HG03097 (cell line): ENCODE measurements around the gene ANKRD11.
A peak's percentile ranks its signal among the peaks of the same experiment; 100 is the strongest.
"Not testable (repeated sequence)": the region's sequence is repeated elsewhere in the genome, so short reads cannot be mapped to it uniquely, and the experiment has no call there.

Experiments used
- ATAC-seq: cut with Tn5 transposase; IDR thresholded peaks from one replicate; pipeline ENCODE4 v1.9.1; 2021; ENCODE audit not compliant: unreplicated experiment, low FRiP score

ANKRD11 gene

GRCh38 chr16:89389504-89390223 is 100.7 kb downstream of the ANKRD11 start:
- not testable (repeated sequence) for ATAC-seq

- no peak for ATAC-seq
Measured at GRCh38 chr16:89388536-89388935, 101.8 kb downstream of the ANKRD11 start.

- ATAC-seq, result no peak
Measured at GRCh38 chr16:89386306-89387185, 103.8 kb downstream of the ANKRD11 start.

- no peak for ATAC-seq
Measured at GRCh38 chr16:89385712-89386111, 104.6 kb downstream of the ANKRD11 start.

- ATAC-seq, result no peak
Measured at GRCh38 chr16:89384282-89384681, 106.1 kb downstream of the ANKRD11 start.

- ATAC-seq, result no peak
Measured at GRCh38 chr16:89383095-89384003, 107.0 kb downstream of the ANKRD11 start.

GRCh38 chr16:89382555-89382954 is 107.8 kb downstream of the ANKRD11 start:
- not testable (repeated sequence) for ATAC-seq

- no peak for ATAC-seq
Measured at GRCh38 chr16:89381788-89382187, 108.6 kb downstream of the ANKRD11 start.

GRCh38 chr16:89380681-89381080 is 109.7 kb downstream of the ANKRD11 start:
- no peak for ATAC-seq

- no peak for ATAC-seq
Measured at GRCh38 chr16:89378947-89379771, 111.2 kb downstream of the ANKRD11 start.

- ATAC-seq, result no peak
Measured at GRCh38 chr16:89377453-89377848, 112.9 kb downstream of the ANKRD11 start.

GRCh38 chr16:89376812-89377452 is 113.4 kb downstream of the ANKRD11 start:
- no peak for ATAC-seq

GRCh38 chr16:89375686-89376085 is 114.7 kb downstream of the ANKRD11 start:
- no peak for ATAC-seq

GRCh38 chr16:89375021-89375420 is 115.3 kb downstream of the ANKRD11 start:
- ATAC-seq, result peak; percentile 62

GRCh38 chr16:89374393-89374960 is 115.9 kb downstream of the ANKRD11 start:
- ATAC-seq, result no peak

- ATAC-seq, result no peak
Measured at GRCh38 chr16:89373355-89374110, 116.8 kb downstream of the ANKRD11 start.

GRCh38 chr16:89371968-89372634 is 118.3 kb downstream of the ANKRD11 start:
- no peak for ATAC-seq

GRCh38 chr16:89371386-89371785 is 119.0 kb downstream of the ANKRD11 start:
- no peak for ATAC-seq
